ENCODE results near the gene LRRC49.

Gene LRRC49

DNA sequence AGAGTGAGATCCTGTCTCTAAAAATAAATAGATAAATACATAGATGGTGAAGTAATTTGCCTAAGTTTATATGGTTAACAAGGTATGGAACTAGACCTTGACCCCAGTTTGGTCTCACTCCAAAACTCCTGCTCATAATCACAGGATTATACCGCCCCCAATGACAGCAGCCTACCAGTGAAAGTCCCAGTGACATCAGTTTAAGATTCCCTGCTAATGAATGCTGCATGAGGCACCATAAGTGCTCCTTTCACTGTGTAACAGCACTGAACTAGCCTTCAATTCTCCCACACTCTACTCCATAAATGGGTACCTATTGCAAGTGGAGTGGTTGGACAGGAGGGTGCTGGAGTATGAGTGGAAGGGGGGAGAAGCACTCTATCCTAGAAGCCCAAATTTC, 199.0 kb downstream of the LRRC49 start:
- no peak for DNase-seq (ENCODE audit: low read depth)

DNA sequence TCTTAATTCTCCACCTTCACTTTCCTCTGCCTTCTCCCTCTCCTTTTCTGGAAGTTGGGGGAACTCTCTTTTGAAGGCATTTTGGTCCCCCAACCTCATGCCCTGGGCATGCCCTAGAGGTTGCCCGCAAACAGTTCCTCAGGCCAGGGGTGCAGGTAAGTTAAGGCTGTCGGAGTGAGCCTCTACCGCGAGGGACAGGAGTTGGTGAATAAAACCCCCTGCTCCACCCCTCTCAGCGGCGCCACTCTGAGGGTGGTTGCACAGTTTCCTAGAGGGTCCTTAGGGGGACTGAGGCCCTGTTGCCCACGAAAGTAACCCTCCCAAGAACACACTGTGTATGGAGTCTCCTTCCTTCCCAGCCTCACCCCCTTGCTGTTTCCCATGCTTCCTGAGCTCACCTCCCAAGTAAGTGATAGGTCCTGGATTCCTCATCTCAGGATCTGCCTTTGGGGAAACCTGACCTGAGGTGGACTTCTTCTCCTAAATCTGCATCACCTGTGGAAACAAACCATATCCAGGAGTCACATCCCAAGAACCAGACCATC, 199.5 kb downstream of the LRRC49 start:
- no peak for DNase-seq (ENCODE audit: low read depth)

DNA sequence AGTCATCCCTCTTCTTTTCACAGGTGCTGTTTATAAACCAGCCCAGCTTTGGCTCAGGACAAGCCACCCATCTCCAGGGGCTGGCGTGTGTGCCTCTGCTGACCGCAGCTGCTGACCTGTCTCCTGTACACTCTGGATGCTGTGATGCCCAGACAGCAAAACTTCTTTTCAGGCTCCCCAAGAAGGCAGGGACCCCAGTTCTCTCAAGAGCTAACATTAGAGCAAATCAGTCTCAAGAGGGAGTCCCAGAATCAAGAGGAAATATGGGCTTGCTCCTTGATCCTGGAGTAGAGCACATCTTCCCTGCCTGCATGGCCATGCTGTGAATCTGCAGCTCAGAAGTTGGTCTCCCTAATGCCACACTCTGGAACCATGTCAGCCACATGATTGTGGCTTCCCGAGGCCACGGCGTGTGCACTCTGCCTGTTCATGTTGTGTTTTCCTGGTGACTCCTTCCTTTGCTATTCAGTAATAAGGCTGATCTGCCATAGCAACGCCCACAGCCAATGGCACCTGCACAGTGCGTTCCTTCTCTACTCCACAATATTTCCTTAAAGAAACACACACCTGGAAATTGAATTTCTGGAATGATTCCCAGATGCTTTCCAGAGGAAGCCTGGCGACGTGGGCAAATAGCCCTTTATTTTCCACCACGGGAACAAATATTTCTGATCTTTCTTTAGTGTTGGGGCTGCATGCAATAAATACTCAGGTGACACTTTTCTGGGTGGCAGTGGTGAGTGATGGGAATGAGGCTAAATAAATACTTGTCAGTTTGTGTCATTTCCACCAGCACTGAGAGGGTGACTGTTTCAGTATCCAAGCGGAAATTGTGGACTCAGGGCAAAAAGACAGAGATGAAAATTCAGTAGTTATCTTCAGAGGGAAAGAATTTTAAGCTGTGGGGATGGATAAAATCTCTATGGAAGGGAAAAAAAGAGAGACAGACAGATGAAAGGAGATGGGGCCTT, 200.7 kb downstream of the LRRC49 start:
- peak; percentile 94 for DNase-seq (ENCODE audit: low read depth)

DNA sequence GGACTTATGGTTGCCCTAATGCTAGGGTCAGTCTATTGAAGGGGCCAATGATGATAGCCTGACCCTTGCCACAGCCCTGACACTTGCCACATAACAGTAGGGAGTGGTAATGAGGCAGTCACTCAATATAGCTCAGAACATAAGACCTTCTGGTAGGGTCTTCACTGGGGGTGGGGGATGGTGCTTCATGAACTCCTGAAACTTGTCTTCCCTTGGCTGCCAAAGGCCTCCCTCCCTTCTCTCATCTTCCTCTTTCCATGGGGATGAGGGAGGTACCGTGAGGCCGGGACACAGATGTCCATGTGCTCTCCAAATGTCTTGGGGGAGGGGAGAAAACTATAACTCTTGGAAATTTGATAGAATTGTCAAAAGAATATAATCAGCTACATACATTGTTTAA, 201.5 kb downstream of the LRRC49 start:
- DNase-seq (ENCODE audit: low read depth), result no peak

DNA sequence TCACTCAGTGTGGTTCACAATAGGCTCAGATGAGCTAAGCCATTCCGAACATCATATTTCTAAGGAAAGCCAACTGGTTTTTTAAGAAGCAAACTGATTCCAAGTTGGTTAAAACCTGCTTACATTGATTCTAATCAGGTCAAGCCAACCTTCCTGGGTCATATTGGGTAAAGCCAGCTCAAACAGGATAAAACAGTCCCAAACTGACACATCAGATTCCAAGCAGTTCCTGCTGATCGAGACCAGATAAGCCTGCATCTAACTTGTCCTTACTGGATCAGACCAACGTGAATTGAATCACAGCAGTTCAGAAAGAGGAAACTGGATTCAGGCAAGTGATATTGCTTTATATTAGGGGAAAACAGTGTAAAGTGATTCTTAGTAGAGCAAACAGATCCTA, 204.1 kb downstream of the LRRC49 start:
- DNase-seq (ENCODE audit: low read depth), result peak; percentile 84

DNA sequence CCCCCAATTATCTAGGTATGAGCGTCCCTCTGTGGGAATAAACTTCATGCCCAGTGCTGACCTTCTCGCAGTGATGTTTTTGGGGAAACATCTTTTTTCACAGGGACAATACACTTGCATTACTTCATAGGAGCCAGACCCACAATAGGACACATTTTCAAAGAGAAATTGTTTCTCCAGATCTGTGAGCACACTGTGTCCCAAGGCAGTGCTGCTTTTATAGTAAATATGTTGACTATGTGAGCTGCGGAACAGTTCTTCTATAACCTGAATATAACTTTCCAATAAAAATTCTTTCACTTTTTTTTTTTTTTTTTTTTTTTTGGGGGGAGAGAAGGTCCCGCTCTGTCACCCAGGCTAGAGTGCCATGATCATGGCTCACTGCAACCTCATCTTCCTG, 205.3 kb downstream of the LRRC49 start:
- no peak for DNase-seq (ENCODE audit: low read depth)

DNA sequence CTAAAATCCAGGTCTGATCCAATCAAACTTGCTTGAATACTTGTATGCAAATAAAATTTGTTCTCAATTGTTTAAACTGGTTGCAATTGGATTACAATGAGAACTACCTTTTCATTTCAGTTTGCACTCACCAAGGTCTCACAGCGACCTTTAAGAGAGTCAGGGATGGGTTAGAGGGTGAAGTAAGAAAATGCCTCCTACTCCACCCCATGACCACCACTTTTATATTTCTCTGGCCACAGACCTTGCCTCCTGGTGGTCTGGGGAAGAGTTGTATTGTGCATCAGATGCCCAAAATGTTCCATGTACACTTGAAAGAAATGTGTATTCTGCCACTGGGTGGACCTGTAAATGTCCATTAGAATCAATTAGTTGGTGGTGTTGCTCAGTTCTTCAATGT, 206.3 kb downstream of the LRRC49 start:
- no peak for DNase-seq (ENCODE audit: low read depth)

Data from HS-27A (cell line).